ENCODE data around the gene CYFIP1. TPM values are rescaled to one million over a fixed set of nuclear protein-coding genes. Genes with fewer than 3 reads are reported as not detected.

CYFIP1 gene
- total and polyA plus RNA-seq, 2 of the 13 experiments (the other 11 are each of a cell fraction or from before 2014, with no cell fraction given): 38.1 to 58.3 TPM

DNA sequence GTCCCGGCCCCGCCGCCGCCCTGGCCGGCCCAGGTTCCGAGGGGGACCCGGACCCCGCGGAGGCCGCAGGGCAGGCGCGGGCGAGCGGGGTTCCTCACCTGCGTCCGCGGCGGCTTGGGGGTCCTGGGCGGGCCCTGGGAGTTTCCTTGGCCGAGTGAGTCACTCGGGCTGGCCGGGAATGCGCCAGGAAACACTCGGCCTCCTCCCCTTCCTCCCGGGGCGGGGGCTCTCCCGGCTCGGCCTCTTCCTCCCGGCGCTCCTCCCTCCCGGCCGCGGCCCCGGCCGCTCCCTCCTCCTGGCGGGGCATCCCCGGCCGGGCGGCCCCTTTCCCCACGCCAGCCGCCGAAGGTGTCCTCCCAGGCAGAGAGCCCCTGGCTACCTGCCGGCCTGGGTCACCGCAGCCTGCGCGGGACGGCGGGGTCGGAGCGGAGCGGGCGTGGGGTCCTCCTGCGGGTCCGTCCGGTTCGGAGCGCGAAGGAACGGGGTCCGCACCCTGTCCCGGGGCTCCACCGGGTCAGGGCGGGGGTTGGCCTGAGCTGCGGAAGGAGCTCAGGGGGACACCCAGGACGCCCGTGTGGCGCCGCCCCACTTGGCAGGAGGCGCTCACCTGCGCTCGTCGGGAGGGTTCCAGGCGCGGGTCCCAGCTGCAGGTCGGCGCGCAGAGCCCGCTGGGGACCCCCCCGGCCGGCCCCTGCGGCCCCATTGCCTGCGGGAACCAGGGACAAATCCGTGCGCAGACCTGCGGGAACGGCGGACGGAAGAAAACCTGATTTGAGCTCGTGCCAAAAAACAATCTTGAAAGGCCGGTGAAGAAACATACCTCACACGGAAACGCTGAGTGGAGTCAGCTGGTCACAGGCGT is at the start of gene CYFIP1 (continued):
- TF ChIP-seq AKNA (CRISPR knock-in tag; IDR thresholded peaks at IDR 0.05; ENCODE audit: borderline replicate concordance) (no peak), RBM39 (IDR thresholded peaks at IDR 0.05; ENCODE audit: low read depth, low read length, poor library complexity, severe bottlenecking) (no peak), CERS6 (CRISPR knock-in tag; IDR thresholded peaks at IDR 0.05) (no peak), FIP1L1 (IDR thresholded peaks at IDR 0.05; ENCODE audit: borderline replicate concordance, insufficient read depth, low read depth, low read length) (no peak), HOXA3 (CRISPR knock-in tag; IDR thresholded peaks at IDR 0.05) (peak; percentile 27; the same call in 1 of the 2 replicates), NPAS2 (CRISPR knock-in tag; IDR thresholded peaks at IDR 0.05; ENCODE audit: borderline replicate concordance) (no peak), MEIS2 (CRISPR knock-in tag; IDR thresholded peaks at IDR 0.05) (peak; percentile 24; the same call in 1 of the 2 replicates), CREB1 (IDR thresholded peaks at IDR 0.05) (no peak), CREB1 (CRISPR knock-in tag; IDR thresholded peaks at IDR 0.05) (no peak), PITX1 (CRISPR knock-in tag; IDR thresholded peaks at IDR 0.05) (no peak), SMAD3 (CRISPR knock-in tag; IDR thresholded peaks at IDR 0.05) (no peak), DZIP1 (CRISPR knock-in tag; IDR thresholded peaks at IDR 0.05) (no peak), ZNF660 (CRISPR knock-in tag; IDR thresholded peaks at IDR 0.05; ENCODE audit: borderline replicate concordance, low read depth) (no peak), THAP9 (CRISPR knock-in tag; IDR thresholded peaks at IDR 0.05; ENCODE audit: borderline replicate concordance) (no peak), ZNF232 (CRISPR knock-in tag; IDR thresholded peaks at IDR 0.05; ENCODE audit: borderline replicate concordance) (no peak)
